HG03575 (cell line): Measurements from ENCODE around the gene HMGB3.
"Not testable (repeated sequence)": the region's sequence is repeated elsewhere in the genome, so short reads cannot be mapped to it uniquely, and the experiment has no call there.

Source experiments
- ATAC-seq: cut with Tn5 transposase; IDR thresholded peaks from one replicate; pipeline ENCODE4 v1.9.1; 2021; ENCODE audit not compliant: unreplicated experiment, insufficient number of reproducible peaks, low FRiP score; ENCODE audit errors: extremely low read depth

Gene HMGB3

GRCh38 chrX:150972450-150972849, 10.7 kb upstream of the HMGB3 start:
- no peak for ATAC-seq

- ATAC-seq: no peak
Measured at GRCh38 chrX:150975655-150976390, 7.3 kb upstream of the HMGB3 start.

DNA sequence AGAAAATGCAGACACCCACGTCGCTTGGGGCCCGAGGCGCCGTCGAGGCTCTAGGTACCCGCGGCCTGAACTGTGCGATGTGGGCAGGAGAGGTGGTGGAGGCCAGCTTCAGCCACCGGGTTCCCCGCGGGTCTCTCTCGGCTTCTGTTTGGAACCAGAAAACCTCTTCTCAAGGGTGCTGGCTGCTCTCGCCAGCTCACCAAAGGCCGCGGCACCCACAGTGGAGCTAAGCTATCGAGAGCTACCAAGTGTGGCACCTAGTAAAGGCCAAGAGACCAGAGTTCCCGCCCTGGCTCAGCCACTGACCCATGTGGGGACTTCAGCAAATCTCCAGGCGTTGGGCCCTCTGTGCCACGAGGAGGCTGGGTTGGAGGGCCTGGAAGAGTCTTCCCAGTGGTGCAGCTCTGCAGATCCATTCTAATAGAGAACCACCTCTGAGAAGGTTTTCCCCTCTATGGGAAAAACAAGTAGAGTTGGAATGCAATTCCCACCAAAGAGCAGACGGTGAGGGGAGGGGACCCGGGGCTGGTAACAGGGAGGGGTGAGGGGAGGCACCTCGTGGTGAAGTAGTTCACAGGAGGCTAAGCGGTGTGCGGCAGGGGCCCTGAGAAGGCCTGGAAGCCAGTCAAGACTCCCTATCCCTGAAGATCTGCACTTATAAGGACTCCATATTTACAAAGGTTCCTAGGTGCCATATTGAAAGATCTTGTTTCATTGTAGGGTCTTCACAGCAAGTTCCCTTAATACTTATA, 5.5 kb upstream of the HMGB3 start:
- no peak for ATAC-seq

- no peak for ATAC-seq
Measured at GRCh38 chrX:150980186-150980585, 2.9 kb upstream of the HMGB3 start.

- ATAC-seq: no peak
Measured at GRCh38 chrX:150980711-150981110, 2.4 kb upstream of the HMGB3 start.

DNA sequence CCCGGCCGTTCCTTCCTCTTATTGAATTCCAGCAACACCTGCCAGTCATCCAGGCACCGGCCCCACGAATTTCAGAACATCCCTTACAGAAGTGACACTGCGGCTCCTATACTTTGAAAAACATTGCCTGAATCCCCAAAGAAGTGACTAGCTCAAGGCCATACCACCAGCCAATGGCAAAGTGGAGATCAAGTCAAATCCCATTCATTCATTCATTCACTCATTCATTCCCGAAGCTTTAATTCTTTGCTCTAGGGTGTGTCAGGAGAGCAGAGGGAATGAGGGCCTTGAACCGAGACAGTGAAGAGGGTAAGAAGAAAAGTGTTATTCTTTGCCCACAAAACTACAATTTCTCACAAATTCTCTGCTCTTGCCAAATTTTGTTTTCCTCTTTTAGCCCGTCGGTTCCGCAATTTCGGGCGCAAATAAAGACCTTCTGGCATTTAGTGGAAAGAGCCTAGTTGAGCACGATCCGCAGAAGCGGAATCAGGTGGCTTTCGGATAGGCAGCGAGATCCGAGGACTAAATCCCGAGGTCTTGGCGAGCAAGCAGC, 824 bp upstream of the HMGB3 start:
- ATAC-seq: no peak

- no peak for ATAC-seq
Measured at GRCh38 chrX:150983521-150984168, 510 bp downstream of the HMGB3 start.

GRCh38 chrX:150984169-150984824, 1.2 kb downstream of the HMGB3 start:
- no peak for ATAC-seq

DNA sequence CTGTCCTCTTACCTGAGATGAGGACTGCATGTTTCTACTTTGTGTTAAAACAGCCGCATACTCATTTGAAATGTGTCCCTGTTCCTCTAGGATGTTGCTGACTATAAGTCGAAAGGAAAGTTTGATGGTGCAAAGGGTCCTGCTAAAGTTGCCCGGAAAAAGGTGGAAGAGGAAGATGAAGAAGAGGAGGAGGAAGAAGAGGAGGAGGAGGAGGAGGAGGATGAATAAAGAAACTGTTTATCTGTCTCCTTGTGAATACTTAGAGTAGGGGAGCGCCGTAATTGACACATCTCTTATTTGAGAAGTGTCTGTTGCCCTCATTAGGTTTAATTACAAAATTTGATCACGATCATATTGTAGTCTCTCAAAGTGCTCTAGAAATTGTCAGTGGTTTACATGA, 4.6 kb downstream of the HMGB3 start:
- ATAC-seq: not testable (repeated sequence)

DNA sequence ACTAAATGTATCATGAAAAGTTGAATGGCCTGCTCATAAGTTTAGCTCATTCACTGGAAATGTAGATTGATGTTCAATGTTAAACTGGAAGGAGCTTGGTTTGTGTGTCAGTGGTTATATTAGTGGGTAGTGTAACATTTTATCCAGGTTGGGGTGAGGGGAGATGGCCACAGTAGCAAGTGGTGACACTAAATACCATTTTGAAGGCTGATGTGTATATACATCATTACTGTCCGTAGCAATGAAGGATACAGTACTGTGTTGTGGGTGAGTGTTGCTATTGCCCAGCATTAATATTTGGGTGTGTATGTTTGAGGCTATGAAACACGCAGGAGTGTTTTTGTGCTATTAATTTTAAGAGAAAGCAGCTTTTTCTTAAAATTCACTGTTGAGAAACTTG, 6.3 kb downstream of the HMGB3 start:
- ATAC-seq: no peak

- ATAC-seq: no peak
Measured at GRCh38 chrX:150990910-150991309, 7.8 kb downstream of the HMGB3 start.

- ATAC-seq: no peak
Measured at GRCh38 chrX:151000861-151001331, 17.8 kb downstream of the HMGB3 start.

DNA sequence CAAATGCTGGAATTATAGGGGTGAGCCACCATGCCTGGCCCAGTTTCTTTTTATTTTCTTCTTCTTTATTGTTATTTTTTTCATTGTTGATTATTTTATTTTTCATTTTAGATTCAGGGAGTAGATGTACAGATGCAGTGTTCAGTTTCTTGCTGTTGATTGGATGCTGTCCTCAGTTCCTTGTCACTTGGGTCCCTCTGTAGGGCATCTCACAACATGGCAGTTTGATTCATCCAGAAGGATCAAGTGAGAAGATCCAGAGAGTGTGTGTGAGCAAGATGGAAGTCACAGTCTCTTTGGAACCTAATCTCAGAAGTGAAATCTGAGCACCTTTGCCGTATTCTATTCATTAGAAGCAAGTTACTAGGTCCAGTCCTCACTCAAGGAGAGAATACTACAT, 20.9 kb downstream of the HMGB3 start:
- no peak for ATAC-seq

GRCh38 chrX:151006410-151007109, 23.4 kb downstream of the HMGB3 start:
- no peak for ATAC-seq

DNA sequence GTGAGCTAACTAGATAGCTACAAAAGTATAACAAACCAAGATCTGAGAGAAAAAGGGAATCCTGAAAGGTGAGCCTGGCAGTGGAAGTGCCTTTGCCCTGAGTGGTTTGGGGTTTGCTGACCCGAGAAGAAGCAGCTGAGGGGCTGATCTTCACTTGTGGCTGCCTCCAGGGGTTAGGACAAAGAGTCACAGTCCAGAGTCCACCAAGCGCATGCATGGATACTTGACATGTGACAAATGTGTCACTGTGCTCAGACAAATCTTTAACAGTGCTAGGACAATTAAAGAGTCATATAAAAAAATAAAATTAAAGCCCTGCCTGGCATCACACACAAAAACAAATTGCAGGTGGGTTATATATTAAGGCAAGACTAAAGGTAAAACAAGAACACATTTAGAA, 26.4 kb downstream of the HMGB3 start:
- ATAC-seq: no peak

GRCh38 chrX:151013164-151013743, 30.1 kb downstream of the HMGB3 start:
- ATAC-seq: no peak

DNA sequence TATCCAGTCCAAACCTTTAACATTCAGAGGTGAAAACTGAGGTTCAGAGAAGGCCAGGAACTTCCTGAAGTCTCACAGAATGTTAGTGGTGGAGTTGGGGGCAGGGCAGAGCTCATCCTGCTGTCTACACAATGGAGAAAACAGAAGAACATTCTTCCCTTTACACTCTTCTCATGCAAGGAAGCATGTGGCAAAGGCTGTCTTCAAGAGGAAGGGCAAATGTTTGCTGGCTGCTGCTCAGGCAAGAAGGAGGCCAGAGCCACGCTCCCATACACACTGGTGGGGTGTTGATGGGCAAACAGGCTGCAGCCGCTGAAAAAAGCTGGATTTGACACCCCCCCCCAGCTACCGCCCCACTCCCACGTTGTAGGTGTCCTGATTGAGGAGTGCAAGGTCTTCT, 32.5 kb downstream of the HMGB3 start:
- no peak for ATAC-seq

GRCh38 chrX:151019856-151020255, 36.7 kb downstream of the HMGB3 start:
- no peak for ATAC-seq
